BE2C (cell line): ENCODE measurements around the gene LOXHD1.

Experiments used
- DNase-seq: peaks from one replicate; pipeline ENCODE4 v3.0.0-alpha.2; 2020
- H3K27me3 ChIP-seq: fragments of 250-450 bp; sonication (Bioruptor Pico); 2 replicates; pipeline ENCODE4 v1.5.1; 2020; ENCODE audit warnings: mild to moderate bottlenecking
- H3K36me3 ChIP-seq: fragments of 250-450 bp; sonication (Bioruptor Pico); 2 replicates; pipeline ENCODE4 v1.5.1; 2020; ENCODE audit warnings: mild to moderate bottlenecking
- H3K4me1 ChIP-seq: fragments of 250-450 bp; sonication (Bioruptor Pico); 2 replicates; pipeline ENCODE4 v1.5.1; 2020
- H3K4me3 ChIP-seq: 2 replicates; pipeline ENCODE4 v1.5.1; 2011; ENCODE audit warnings: low read depth, low read length
- H3K9me3 ChIP-seq: fragments of 250-450 bp; sonication (Bioruptor Pico); 2 replicates; pipeline ENCODE4 v1.5.1; 2020
- CTCF ChIP-seq: IDR thresholded peaks from 2 replicates; pipeline ENCODE4 v1.5.1; 2012; ENCODE audit warnings: mild to moderate bottlenecking, low read depth, low read length

Gene LOXHD1

GRCh38 chr18:46485675-46486194, 171.3 kb downstream of the LOXHD1 start:
- TF ChIP-seq CTCF: no peak
- Histone ChIP-seq H3K36me3 (no peaks in the 10 kb centered on the region), H3K4me1 (no peaks in the 10 kb centered on the region), H3K4me3 (no peak overlapping the region), H3K9me3 (no peaks in the 10 kb centered on the region), H3K27me3 (no peaks in the 10 kb centered on the region)
- no peak for DNase-seq

- H3K4me1 ChIP-seq: no peaks in the 10 kb centered on the region
- no peak for TF ChIP-seq CTCF
- no peaks in the 10 kb centered on the region for H3K27me3 ChIP-seq
- no peaks in the 10 kb centered on the region for H3K9me3 ChIP-seq
- DNase-seq: no peak
- no peaks in the 10 kb centered on the region for H3K36me3 ChIP-seq
- H3K4me3 ChIP-seq: no peak overlapping the region
Observed at GRCh38 chr18:46484971-46485370, 172.0 kb downstream of the LOXHD1 start.

- H3K9me3 ChIP-seq: no peaks in the 10 kb centered on the region
- no peak overlapping the region for H3K4me3 ChIP-seq
- DNase-seq: no peak
- H3K36me3 ChIP-seq: no peaks in the 10 kb centered on the region
- no peak for TF ChIP-seq CTCF
- no peaks in the 10 kb centered on the region for H3K27me3 ChIP-seq
- no peaks in the 10 kb centered on the region for H3K4me1 ChIP-seq
Observed at GRCh38 chr18:46482831-46483230, 174.2 kb downstream of the LOXHD1 start.

- H3K36me3 ChIP-seq: no peaks in the 10 kb centered on the region
- H3K4me1 ChIP-seq: no peaks in the 10 kb centered on the region
- no peak for DNase-seq
- H3K4me3 ChIP-seq: no peak overlapping the region
- no peaks in the 10 kb centered on the region for H3K9me3 ChIP-seq
- H3K27me3 ChIP-seq: no peaks in the 10 kb centered on the region
- TF ChIP-seq CTCF: no peak
Observed at GRCh38 chr18:46481847-46482245, 175.2 kb downstream of the LOXHD1 start.

- DNase-seq: peak; percentile 61
- Histone ChIP-seq H3K36me3 (no peaks in the 10 kb centered on the region), H3K9me3 (no peaks in the 10 kb centered on the region), H3K4me1 (no peaks in the 10 kb centered on the region), H3K27me3 (no peaks in the 10 kb centered on the region), H3K4me3 (no peak overlapping the region)
- peak; percentile 65 for TF ChIP-seq CTCF
Observed at GRCh38 chr18:46481048-46481846, 175.8 kb downstream of the LOXHD1 start.

GRCh38 chr18:46480226-46480625, 176.8 kb downstream of the LOXHD1 start:
- Histone ChIP-seq H3K4me1 (no peaks in the 10 kb centered on the region), H3K27me3 (no peaks in the 10 kb centered on the region), H3K9me3 (no peaks in the 10 kb centered on the region), H3K36me3 (no peaks in the 10 kb centered on the region), H3K4me3 (no peak overlapping the region)
- no peak for DNase-seq
- TF ChIP-seq CTCF: no peak
